Measurements from ENCODE around the gene PDE11A.

Gene PDE11A

DNA sequence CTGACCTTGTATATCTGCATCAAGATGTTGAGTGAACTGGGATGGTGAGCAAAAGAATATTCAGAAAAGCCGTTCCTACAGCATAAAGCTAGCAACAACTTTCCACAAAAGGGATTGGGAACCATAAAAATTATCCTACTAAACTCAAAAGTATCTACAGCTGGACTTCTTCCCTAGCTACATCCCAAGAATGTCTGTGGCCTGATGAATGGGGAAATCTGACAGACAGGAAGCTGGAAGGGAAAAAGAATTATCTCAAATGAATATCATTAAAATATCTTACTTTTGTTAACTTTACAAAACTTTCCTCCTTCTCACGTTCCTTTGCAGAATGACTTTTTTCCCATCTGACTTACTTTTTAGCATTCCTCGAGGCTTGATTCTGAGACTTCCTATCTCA is 150.9 kb downstream of the PDE11A start:
- FAIRE-seq, result no peak

DNA sequence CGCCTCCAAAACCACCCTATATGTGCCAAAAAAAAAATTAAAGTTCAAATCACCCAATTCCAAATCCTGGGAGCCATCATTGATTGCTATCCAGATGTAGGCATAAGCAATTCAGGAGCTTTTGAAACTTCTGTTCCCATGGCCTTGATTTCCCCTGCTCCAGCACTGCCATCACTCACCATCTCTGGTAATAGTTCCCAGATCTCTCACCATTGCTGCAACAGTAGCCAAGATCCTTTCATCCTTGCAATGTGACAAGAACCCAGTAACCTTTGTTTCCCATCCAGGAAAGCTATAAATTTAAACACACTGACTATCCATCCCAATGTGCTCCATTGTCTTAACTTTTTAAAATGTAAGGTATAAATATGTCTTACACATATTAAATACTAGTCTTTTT is 155.4 kb downstream of the PDE11A start:
- no peak for FAIRE-seq

DNA sequence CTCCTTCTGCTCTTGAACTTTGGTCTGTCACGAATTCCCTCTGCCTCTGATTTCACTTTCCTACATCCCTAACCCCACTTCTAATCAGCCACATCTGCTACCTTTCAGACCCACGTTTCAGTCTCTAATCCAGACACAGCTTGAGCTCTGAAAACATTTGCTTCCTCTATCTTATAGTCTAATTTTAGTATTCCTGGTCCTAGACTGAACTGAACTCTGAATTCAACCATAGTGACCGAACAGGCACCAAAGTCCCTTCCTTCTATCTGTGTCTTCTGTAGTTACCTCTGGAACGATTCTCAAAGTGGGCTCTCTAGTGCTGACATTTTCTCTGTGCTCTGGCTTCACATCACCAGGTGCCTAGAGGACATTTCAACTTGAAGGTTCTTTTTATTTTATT is 156.2 kb downstream of the PDE11A start:
- FAIRE-seq, result no peak

DNA sequence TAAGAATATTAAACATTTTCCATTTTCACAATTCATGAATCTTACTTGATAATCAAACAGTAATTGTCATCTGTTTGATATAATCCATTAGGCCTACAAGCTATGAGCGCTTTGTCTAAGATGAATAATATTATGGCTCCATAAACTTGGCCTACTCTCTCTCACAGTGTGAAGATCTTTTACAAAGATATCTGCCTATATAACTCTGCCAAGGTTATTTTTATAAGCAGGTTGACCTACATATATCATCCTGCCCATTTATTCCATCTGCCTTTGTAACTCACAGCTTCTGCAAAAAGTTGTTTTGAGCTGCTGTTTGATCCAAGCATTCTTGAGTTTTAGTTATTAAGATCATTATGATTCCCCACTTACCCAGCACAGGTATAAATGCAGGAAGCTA is 158.3 kb downstream of the PDE11A start:
- no peak for FAIRE-seq

DNA sequence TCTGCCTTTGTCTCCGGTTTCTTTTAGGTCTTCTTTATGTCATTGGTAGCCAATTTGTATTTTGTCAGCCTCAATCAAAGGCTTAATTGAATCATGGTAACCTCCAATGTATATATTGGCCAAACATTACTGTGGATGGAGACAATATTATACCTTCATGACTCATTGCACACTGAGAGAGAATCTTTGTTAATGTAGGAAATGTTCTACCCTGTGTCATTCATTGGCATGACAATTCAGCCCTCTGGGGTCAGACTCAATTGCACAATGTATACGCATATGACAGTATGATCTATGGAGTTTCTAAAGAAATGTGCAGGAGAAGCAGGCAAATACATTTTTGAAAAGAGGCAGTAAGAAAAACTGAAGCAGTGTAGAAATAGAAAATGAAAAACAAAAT is 162.6 kb downstream of the PDE11A start:
- FAIRE-seq, result no peak

DNA sequence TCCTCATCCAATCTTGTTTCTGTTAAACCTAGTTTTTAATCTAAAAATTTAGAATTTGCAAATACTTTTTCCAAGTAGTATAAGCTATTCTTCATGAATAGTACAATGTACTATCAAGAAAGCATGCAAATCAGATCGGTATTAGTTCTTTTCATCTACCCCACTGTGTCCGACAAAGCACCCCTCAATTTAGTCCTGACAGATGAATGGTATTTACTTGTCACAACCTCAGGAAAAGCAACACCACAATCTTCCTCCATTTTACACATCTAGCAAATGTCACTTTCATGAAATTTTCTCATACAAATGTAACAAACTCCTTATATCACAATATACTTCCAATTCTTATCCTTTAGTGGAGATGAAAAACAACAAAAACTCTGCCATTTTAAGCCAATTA is 163.8 kb downstream of the PDE11A start:
- no peak for FAIRE-seq

DNA sequence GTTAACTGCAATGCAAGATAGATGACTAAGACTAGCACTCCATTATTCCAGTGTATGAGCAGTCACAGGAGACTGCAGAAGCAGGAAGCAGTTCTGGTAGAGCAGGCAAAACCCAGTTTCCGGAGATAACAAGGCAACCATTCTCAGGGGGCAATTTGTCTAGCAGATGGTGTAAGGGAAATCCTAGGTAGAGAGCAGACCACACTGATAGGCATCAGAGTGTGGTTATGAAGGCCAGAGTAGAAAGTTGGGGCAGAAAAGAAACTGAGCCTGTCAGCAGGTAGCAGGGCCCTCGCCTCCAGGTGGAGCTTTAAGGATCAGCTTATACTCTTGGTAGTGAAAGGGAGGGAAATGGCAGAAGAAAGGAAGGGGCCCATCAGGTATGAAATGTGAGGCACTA is 164.4 kb downstream of the PDE11A start:
- no peak for FAIRE-seq

DNA sequence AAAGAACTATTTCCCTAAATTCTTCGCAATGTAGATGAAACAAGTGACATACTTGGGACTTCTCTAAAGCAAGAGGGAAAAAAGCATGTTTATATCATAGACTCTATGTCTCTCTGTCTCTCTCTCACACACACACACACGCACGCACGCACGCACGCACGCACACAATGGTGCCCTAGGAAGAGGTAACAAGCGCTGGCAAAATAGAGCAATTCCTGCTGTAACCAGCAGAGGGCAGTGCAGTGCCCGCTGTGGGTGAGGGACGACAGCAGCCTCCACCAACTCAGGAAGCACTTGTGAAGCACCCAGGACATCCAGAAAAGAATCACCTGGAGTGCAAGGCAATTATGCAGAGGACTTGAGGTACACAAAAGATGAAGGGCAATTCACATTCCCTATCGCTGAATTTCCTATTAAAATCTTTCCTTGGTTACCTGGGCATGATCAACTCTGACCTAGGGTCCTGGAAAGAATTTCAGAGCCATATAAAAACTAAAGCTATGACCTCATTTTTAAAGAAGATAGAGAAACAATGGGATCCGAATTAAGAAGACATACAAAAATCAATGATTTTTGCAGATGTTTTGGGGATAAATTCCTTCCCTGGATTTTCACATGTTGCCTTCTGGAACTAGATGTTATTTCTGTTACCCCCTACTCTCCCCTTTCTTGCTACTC is 166.4 kb downstream of the PDE11A start:
- FAIRE-seq, result no peak

DNA sequence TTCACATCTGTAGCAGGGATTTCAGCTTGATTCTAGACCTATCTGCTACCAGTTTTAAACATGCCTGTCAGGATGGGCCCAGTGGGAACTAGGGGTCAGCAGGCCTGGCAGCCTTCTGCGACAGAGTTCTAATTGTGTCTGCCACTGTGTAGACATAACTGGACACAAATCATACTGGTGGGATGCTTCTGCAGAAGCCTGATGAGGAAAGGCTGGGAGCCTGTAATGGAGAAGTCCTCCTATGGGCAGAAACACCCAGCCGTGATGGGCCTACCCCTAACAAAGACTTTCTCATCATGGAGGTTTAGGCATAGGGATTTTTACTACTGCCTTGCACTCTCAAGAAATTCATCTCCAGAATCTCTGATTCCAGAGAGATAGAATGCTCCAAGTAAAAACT is 166.9 kb downstream of the PDE11A start:
- FAIRE-seq, result no peak

DNA sequence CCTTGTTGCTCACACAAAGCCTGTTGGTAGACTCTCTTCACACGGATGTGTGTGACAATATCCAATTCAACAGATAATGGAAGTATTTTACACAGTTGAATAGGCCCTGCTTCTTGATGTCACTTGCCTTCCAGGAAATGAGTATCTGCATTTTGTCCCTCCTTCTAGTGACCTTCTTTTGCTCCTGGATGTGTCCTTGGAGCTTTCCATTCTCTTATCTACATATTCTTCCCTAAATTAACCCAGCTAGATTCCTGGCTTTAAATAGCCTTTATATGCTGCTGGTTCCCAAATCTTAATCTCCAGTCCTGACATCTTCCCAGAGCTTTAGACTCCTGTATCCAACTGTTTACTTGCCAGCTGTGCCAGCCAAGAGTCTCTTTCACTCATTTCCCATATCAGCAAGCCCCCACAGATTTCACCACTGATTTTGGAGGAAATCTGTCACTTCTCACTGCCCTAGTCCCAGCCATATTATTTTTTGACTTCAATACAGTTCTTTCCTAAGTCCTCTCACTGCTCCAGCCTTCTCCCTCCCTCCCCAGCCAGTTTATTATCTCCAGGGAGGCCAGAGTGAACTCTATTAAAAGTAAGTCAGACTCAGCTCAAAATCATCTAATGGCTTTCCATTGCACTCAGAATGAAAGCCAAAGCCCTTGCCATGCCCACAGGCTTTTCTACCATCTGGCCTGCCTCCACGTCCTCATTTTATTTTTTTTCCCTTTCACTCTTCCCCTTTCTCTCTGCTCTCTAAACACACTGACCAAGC is 170.0 kb downstream of the PDE11A start:
- FAIRE-seq, result no peak

DNA sequence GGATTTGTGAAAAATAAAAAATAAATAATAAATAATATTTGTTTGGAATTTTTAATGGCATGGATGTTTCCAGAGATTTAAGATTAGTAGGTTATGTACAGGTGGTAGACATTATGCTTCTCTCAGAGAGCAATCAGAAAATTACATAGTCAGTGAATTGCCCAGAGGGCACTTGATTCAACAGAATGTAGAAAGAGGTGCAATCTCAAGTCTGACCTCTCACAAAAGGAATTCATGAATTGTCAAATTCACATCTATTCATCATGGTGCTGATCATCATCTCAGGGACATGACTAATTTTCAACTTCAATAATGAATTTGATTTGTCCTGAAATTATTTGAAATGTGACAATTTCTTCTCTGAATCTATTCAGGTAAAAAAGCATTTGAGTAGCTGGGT is 172.5 kb downstream of the PDE11A start:
- no peak for FAIRE-seq

DNA sequence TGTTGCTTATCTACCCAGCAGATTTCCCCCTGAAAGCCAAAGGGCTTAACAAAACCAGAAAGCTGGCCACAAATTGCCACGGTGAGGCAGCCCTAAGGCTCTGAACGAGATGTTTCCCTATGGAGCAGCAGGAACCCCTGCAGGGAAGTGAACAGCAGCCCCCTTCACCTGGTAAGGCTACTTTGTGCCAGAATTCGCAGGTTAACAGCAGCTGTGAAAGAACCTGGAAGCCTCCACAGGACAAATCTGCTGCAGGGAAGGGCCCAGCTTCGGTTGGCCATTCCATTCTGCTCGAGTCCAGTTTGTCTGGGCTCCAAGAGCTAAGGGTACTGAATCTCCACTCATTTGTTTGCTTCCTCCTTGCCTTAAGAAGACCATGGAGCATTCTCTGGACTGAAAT is 175.3 kb downstream of the PDE11A start:
- FAIRE-seq, result no peak

DNA sequence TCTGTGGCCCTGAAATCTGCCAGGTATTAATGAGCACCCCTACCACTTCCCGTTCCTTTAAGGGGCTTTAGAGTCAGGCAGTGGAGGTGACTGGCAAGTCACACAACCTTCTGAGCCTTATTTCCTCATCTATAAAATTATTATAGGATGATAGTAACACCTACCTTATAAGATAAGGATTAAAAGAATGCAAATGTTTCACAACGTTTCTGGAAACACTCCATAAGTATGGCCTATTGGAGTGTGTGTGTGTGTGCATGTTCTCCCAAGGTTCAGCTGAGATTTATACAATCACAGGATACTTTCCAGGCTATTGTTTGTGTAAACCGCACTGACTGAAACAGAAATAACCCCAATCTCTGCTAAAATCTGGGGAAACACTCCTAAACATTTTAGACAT is 176.0 kb downstream of the PDE11A start:
- FAIRE-seq, result no peak

DNA sequence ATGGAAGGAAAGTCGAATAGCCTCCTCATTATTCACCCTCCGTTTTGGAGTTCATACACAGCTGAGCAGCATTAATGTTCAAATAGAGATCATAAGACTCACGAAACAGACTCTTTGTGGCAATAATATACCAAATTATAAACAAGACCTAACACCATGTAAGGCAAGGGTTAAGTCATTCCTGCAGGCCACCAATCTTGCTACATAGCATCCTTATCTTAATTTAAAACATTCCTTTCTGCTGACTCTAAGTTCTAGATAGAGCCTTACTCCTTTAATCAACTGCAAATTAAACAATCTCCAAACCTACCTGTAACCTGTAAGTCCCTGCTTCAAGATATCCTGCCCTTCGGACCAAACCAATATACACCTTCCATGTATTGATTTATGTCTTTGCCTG is 178.0 kb downstream of the PDE11A start:
- FAIRE-seq, result no peak

DNA sequence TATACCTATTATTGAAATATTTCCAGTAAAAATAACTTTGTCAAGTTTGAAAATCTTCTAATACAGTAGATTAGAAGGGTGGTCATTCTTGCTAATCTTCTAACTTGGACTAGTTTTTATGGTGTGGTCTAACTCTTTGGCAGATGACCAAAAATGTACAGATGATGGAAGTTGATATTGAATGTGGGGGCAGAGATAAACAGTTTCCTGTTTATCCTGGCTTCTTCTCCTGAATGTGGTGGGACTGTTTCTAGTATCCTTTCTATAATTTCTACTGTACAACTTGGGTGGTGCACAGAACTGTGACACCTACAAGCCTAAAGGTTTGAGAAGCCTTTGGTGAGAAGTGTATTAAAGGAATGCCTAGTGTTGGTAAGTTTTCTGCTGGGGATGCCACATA is 178.7 kb downstream of the PDE11A start:
- FAIRE-seq, result no peak

DNA sequence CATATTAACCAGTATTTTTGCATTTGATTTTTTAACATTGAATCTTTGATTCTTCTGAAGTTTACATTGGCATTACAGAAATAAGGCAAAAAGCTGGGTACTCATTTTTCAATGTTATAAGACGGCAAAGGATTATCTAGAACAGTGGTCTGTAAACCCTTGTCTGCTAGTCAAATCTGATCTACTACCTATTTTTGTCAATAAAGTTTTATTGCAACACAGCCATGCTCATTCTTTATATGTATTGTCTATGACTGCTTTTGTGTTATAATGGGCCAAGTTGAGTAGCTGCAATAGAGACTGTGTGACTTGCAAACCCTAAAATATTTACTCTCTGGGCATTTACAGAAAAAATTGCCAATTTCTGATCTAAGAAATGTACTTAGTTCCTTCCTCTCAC is 181.0 kb downstream of the PDE11A start:
- no peak for FAIRE-seq

DNA sequence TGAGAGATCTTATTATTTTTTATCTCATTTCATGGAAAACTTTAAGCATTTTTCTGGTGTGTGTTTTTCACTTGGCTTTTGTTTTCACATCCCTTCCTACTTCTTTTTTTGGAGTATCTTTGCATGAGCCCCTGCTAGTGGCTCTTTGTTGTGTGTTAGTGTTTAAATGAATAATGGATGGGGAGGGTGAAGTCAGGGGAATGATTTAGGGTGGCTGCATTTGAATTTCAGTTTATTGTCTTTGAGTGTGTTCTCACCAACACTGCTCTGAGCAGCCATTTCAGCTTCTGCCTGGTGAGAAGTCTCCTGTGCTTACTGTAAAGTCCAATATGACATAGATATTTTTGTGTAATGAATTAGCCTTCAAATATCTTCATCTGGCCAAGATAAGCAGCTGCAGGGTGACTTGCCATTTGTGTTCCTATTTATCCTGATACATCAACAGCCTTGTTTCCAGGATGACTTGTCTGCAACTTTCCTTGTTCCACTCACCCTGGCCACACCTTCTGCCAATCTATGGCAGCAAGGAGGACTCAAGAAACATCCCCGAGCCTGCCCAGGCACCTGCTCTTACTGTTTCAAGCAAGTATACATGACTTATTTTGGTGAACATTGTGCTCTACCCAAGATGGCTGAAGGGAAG is 182.6 kb downstream of the PDE11A start:
- no peak for FAIRE-seq

DNA sequence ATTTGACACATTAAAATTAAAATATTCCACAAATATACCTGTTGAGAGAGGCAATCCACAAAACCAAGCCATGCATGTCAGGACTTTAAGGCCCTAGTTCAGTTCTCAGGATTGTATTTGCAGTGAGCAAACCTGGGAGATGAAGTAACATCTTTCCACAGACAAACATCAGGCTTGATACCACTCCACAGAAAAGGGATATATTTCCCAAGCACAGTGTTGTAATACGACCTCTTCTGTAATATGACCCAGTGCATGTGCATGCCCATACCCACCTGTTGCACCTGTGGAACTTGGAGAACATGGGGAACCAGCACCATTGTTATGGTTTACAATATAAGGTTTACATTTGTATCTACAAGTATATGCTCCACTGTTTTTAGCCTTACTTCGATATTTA is 184.0 kb downstream of the PDE11A start:
- no peak for FAIRE-seq

DNA sequence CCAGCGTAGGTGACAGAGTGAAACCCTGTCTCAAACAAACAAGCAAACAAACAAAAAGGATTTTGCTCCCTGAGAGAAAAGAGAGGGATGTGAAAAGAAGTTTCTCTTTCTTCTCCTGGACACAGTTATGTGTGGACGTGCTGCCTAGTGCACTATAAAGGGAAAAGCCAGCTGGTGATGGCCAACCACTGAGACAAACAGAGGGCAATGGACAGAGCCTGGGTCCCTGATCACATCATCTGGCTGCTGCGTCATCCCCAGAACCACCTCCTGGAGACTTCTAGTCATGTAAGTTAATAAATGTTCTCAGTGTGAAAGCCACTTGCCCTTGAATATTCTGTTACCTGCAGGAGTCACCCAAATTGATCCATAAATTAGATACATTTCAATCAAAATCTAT is 184.9 kb downstream of the PDE11A start:
- FAIRE-seq, result no peak

DNA sequence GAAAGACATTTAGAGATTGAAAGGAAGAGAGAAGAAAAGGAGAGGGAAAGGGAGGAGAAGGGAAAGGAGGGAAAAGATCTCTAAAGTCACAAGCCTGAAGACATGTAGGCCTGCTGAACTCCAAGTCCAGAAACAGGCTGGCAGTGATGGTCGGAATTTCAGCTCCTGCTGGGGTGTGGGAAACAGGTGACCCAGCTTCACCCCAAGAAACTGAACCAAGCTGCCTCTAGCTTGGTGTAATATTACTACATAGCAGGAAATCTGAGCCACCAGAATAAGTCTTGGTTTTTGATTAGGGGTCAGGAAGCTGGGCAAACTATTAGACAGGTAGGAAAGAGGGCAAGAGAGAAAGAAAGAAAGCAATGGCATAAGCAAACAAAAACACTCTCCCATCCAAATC is 185.8 kb downstream of the PDE11A start:
- FAIRE-seq, result no peak

DNA sequence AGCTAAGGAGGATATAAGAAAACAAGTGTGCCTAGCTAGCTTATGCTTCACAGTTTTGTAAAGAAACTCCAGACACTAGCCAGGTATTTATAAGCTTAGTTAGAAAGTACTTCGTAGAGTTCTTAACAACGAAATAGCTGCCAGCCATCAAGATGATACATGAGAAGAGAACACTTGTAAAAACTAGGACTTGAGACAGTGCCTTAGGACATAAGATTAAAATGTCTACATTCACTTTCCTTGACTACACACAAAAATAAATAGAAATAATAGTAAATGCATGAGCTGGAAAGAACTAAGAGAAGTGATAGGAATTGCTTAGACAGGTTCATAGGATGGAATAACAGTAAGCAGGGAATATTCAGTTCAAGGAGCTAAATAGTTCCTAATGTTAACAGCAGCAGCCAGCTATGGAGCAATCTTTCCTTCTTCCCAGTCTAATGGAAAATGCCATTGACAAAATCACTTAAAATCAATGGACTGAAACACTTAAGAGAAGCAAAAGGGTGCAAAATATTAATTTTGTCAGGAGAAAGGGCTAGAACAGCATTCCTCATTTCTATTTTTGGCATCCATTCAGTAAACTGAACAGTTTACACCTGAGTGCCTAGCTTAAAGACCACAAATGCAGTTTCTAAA is 186.6 kb downstream of the PDE11A start:
- FAIRE-seq, result no peak

DNA sequence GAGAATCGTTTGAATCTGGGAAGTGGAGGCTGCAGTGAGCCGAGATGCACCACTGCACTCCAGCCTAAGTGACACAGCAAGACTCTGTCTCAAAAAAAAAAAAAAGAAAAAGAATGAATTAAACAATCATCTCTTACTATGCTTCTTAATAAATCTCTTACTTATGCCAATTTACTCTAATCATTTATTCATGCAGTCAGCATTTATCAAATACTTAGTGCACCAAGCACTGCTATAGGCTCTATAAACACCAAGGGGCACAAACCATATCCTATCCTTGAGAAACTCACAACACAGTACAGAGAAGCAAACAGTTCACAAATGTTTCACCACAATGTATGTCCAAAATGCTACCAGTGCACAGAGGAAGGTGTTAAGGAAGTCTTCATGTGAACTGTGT is 189.4 kb downstream of the PDE11A start:
- FAIRE-seq, result no peak

DNA sequence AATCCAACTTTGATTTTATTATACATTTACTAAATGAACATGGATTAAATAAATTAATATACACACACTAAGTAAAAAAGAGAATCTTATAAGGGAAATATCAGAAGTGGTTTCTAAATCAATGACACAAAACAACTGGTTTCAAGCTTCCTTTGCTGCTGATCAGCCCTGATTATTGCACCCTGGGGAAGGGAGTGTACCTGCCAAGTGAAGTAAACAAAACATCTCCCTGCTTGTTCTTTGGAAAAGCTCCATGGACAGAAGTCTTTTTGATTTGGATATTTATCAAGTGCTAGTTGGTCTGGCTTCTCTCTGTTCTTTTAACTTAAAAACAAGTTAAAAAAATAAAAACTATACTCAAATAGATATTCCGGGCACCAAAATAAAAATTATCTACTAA is 190.1 kb downstream of the PDE11A start:
- no peak for FAIRE-seq

DNA sequence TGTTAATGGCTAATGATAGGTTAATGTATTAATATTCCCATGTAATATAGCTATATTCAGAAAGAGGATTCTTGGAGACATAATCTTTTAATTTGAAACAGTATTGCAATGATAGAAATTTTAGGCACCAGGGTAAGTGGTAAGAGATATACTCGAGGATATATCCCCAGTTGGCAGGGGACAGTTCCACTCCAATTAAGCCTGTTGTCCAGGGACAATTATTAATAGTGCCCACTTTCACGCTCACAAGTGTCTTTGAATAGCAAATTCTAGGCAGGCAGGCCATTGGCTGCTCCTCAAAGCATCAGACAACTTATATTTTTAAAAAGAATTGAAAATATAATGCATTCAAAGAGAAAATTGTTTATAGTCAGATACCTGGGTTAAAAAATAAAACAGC is 190.7 kb downstream of the PDE11A start:
- no peak for FAIRE-seq

Measured in A204.1 (cell line).